ENCODE measurements around the gene MLST8.

- TF ChIP-seq NFRKB (IDR thresholded peaks at IDR 0.05) (no peak), FOXM1 (IDR thresholded peaks at IDR 0.05; ENCODE audit: borderline replicate concordance) (no peak), TARDBP (IDR thresholded peaks at IDR 0.05) (no peak), SP1 (IDR thresholded peaks at IDR 0.05) (no peak)
Observed at GRCh38 chr16:2236337-2237101, 31.3 kb downstream of the MLST8 start, which contains the start of gene DNASE1L2.
